Ramos (cell line): ENCODE results near the gene LYAR.

Source experiments
- in situ Hi-C: fragments of 300-500 bp; cut with MboI; formaldehyde crosslinking; loops from one replicate; pipeline ENCODE4 v1.14.3; 2022; ENCODE audit warnings: low sequenced_read_pairs; ENCODE audit not compliant: unreplicated experiment

The LYAR gene, protein sequence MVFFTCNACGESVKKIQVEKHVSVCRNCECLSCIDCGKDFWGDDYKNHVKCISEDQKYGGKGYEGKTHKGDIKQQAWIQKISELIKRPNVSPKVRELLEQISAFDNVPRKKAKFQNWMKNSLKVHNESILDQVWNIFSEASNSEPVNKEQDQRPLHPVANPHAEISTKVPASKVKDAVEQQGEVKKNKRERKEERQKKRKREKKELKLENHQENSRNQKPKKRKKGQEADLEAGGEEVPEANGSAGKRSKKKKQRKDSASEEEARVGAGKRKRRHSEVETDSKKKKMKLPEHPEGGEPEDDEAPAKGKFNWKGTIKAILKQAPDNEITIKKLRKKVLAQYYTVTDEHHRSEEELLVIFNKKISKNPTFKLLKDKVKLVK

DNA sequence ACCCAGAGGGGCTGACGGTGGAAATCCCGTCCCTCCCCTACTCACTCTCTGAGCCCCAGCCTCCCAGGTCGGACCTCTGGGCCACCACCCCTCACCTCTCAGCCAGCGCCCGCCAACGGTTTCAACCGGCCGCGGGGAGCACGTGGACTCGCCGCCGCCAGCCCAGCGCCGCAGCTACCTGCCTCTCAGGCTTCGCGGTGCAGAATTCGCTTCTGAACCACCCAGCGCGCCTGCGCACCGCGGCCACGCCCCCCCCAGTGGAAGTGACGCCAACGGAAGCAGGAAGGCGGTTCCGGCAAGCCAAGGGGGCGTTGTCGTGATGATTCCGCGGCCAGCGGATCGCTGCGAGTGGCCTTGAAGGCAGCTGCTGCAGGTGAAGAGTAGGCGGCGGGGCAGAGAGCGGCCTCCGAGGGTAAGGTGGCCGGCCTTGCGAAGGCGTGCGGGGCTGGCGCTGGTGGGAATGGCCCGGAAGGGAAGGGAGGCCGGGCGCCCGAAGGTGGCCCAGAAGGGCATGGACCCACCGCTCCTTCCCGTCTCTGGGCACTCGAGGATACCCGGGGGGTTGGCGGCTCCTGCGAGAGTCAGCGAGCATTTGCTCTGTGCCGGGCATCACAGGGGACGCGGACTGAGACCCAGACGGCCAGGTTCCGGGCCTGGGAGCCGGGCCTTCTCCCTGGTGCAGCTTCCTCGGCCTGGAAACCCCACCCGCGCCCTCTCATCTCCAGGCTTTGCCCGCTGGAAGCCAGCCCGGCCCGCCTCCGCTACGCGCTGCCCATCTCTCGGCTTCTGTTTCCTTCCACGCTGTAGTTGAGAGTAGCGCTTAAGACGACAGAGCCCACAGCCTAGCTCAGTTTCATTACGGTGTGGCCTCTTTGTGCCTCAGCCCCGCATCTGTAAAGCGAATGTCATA is at the start of gene LYAR, which contains the start of gene ZBTB49:
Gene LYAR, minus strand, starts transcription at position 214 of the 910 bp plus-strand sequence. CDS start 6,412 bp downstream, outside the sequence.
Gene ZBTB49, plus strand, starts transcription at position 311 of the 910 bp plus-strand sequence. CDS start 9,695 bp downstream, outside the sequence.
- in situ Hi-C loops, result no loop called here

DNA sequence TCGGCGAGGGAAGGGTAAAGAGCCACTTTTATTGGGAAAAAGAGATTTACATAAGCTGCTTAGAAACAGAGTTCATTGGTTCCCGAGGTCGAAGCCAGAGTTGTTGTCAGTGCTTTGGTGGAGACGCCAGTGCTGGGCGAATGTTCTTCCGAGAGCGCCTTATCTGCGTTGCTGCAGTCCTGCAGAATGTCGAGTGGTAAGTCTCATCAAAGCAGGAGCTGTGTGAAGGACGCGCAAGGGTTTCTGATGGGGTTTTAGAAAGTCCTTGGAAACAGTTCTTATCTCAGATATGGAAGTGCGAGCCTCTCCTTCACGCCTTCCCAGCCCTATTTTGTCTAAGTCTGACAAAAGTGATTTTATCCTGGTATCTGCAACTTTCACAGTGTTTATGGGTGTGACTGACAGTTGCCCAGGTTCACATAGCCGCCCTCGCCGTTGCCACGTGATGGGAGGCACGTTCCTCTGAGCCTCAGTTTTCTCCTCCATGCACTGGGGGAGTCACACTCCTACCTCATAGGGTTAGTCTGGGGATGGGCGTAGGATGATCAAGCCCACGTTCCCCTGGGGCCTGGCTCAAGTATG is 49.6 kb upstream of the LYAR start:
- in situ Hi-C loops, result loop anchor here (5.0 kb wide), 1 partner anchor 87 kb away; no protein-coding TSS in a partner anchor

DNA sequence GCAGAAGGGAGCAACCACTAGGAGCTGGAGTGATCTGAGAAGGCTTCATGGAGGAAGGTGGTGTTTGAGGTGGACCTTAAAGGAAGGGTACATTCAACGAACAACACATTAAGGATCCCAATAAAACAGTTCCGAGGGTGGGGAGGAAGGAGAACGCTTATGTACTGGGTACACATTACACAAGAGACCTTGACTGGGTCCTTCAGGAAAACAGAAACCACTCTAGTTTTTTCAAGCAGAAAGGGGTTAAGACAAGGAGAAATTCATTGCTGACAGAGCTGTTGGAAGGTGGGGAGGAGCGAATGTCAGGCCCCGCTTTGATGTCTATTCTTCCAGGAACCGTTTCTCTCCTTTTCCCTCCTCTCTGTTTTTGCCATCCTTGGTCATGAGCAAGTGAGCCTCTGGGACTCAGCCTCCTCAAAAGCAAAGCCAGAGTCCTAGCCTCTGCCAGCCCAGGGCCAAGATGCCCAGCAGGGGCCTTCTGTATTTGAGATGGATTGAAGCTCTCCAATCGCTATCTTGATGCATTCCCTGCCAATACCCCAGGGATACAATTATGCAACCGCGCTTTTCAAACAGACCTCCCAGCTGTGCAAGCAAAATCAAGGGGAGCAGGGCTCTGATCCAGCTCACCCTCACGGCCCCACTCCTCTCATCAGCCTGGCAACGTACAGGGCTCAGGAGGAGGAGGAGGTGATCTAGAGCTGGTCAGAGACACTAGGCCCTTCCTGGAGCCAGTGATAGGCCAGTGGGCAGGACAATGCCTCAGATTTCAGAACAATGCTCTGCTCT is 48.5 kb upstream of the LYAR start:
- in situ Hi-C loops, result loop anchor here (5.0 kb wide), 1 partner anchor 86 kb away; no protein-coding TSS in a partner anchor

DNA sequence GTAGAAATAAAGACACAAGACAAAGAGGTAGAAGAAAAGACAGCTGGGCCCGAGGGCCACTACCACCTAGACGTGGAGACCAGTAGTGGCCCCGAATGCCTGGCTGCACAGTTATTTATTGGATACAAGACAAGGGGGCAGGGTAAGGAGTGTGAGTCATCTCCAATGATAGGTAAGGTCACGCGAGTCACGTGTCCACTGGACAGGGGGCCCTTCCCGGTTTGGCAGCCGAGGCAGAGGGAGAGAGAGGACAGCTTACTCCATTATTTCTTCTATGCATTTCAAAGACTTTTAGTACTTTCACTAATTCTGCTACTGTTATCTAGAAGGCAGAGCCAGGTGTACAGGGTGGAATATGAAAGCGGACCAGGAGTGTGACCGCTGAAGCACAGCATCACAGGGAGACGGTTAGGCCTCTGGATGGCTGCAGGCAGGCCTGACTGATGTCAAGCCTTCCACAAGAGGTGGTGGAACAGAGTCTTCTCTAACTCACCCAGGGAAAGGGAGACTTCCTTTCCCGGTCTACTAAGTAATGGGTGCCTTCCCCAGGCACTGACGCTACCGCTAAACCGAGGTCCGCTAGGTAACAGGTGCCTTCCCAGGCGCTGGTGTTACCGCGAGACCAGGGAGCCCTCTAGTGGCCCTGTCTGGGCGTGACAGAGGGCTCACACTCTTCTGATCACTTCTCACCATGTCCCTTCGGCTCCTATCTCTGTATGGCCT is 45.0 kb upstream of the LYAR start:
- in situ Hi-C loops, result loop anchor here (5.0 kb wide), 1 partner anchor 83 kb away; no protein-coding TSS in a partner anchor

DNA sequence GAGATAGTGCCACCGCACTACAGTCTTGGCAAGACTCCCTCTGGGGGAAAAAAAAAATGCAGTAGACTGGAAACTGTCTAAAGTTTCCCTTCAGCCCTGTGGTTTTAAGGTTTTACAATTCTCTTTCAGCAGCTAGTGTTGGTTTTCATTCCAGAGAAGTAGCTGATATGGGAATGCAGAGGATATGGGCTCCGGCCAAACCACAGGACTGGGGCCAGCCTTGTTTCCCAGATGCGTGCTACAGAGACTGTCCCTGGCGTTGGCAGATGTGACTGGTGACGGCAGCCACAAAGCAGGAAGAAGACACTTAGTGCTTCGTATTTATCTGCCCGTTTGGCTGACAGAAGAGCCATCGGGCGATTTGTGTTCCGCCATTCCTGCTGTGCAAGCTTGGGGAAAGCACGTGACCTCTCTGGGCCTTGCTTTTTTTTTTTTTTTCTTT is 43.3 kb upstream of the LYAR start:
- in situ Hi-C loops, result no loop called here

DNA sequence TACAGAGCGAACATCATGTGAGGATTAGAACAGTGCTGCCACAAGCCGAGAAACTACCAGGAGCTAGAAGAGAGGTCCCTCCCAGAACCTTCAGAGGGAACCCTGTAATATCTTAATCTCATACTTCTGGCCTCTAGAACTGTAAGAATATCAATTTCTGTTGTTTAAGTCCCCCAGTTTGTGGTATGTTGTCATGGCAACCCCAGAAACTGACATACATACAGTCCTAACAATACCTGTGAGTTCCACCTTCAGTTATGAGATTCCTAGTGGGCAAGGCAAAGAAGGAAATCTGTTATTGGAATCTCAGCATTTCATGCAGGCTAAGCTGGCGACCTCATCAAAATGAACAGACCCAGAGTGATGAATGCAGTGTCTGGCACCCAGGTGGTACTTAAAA is 42.6 kb upstream of the LYAR start:
- in situ Hi-C loops, result no loop called here

DNA sequence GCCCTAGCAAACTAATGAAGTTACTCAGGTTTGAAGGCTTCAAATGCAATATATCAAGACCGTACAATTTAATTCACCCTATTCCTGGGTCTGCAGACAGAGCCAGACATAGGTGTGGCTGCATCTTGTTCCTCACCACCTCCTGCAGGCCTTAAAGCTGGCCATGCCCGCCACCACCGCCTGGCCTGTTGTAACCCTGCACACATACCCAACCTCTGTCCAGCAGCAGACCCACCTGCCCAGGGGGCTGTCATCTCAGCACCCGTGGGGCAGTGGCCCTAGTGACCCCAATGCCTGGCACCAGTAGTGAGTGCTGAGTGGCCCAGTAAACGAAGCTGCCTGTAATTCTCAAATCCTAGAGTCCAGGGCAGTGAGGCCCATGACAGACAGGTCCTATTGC is 40.8 kb upstream of the LYAR start:
- in situ Hi-C loops, result no loop called here

DNA sequence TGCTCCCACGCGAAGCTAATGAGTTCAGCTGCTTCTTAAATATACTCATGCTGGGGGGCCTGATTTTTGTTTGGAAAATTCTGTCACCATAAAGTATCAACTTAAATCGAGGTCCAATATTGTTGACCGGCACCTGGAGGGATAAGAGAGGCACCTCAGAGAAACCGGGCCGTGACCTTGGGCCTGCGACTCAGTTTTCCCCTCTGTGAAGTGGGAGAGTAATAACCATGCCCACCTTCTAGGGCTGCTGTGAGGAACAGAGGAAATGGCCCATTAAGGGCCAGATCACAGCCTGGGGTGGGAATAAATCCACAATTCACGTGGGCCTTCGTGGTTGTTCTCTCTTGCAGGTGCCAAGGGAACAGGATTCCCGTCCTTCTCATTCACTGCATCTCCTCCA is 39.5 kb upstream of the LYAR start:
- in situ Hi-C loops, result no loop called here

DNA sequence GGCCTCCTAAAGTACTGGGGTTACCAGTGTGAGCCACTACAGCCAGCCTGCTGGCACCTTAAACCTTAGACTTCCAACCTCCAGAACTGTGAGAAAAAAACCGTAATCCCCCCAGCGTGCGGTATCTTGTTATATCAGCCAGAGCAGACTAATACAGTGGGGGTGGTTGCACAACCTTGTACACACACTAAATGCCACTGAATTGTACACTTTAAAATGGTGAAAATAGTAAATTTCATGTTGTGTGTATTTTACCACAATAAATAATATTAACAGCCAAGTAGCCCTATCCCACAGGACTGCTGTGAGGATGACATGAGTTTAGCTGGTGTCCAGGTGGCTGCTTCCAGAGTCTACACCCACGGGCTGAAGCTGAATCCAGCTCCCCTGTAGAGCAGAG is 38.9 kb upstream of the LYAR start:
- in situ Hi-C loops, result no loop called here

DNA sequence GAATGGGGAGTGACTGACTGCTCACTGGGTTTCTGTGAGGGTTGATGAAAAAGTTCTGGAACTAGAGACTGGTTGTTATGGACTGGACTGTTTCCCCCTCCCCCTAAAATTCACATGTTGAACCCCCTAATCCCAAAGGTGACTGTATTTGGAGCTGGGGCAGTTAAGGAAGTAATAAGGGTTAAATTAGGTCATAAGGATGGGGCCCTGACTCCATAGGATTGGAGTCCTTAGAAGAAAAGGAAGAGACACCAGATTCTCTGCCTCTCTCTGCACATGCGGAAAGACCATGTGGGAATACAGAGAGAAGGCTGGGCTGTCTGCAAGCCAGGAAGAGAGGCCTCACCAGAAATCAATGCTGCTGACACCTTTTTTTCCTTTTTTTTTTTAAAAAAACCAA is 38.3 kb upstream of the LYAR start:
- in situ Hi-C loops, result no loop called here

DNA sequence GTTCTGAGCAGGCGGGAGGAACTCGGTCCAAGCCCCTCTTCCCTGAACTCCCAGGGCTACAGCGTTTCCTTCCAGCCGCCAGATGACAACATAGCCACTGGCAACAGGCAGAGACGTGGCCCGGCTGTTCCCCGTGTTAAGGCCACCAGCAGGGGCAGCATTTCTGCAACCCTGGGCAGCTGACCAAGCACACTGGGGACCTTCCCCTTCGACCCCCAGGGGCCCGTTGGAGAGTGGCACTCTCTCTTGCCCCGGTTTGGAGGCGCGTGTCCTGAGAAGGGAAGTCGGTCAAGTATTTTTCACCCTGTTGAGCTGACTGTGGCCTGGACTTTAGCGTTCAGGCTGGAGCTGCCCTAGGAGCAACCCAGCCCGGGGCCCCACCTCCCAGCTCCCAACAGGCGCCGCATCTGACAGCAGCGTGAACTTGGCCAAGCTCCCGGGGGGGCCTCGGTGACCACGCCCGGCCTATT is 37.7 kb upstream of the LYAR start:
- in situ Hi-C loops, result no loop called here

DNA sequence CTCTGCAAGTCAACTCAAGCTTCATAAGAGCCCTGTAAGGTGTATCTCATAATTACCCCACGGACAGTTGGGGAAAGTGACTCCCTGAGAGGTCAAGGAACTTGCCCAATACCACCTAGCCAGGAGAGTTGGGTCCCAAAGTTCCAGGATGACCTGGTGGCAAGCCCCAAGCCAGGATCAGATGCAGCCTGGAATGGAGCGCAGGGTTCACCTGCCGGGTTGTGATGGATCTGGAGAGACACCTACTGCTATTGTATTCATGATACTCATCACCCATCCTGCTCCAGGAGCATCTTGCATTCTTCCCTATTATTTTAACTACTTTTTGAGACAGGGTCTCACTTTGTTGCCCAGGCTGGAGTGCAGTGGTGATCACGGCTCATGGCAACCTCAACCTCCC is 36.2 kb upstream of the LYAR start:
- in situ Hi-C loops, result no loop called here

DNA sequence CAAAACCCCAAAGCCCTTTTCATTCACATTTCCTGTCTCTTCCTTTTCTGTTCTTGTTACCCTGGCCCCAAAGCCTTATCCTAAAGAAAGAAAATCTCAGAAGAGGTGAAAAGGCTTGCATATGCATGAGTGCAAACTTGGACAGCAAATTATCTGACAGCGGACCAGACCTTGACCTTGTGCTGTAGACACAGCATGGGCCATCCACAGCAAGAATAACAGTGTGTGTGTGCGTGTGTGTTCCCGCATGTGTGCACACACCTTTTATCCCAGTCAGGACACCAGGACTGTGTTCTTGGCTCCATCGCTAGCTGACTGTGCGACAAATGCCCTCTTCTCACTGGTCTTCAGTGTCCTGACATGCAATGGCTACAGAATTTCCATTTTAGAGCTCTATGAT is 35.4 kb upstream of the LYAR start:
- in situ Hi-C loops, result no loop called here

DNA sequence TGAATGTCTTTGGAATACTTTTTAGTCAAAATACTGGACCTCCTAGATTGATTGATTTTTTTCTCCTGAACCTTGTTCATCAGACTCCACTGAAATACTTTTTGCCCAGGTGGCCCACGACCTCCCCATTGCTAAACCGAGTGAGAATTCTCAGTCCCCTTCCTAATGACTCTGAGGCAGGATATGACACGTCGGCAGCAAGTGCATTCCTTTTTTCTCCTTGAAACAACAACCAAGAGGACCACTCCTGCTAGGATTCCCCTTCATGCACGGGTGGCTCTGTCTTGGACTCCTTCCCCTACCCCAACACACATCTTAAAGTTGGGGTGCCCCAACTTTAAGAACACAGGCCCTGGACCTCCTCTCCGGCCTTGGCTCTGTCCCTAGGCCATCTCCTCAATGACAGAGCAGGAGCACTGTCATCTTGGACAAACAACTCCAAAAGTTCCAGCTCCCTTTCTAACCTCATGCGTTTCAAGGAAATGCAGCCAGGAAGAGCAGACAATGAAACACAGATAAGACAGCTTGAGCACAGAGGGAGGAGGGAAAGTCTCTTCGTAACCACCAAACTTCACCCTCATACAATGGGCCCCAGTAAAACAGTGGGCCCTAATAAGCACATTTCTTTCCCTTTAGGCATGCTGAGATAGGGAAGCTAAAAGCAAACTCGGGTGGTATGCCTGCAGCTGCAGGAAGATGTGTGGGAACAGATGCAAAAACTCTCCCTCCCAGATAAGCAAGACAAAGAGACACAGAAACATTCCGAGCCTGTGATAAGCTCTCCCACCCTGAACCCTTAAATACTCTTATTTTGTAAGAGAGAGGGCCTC is 34.0 kb upstream of the LYAR start:
- in situ Hi-C loops, result no loop called here

DNA sequence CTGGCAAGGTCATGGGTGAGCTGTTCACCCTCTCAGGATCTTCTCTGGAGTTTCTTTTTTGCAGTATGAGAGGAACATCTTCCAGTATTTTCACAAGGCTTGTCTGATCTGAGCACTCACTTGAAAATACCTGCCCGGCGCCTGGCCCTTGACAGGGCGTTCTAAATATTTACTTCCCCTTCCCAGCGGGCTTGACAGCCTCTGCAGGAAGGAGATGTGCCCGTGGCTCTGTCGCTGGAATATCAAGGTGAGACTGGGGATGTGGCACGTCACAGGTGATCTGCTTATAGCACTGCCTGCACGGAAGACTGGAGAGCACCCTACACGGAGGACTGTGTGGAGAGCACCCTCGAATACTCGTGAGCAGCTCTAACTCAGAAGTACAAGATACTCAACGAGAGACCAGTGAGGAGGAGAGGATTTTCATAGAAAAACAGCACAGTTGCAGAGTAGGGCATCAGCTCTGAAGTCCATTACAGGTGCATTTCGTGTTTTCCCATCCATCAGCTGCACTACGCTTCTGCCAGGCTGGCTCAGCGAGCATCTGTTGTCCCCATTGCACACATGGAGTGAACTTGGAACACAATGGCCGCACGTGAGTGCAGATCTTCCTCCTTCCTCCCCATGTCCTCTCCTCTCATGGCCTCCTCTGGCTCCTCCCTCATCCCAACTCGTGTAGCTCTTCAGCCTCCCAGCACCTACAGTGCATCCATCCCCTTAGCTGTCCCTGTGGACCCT is 32.2 kb upstream of the LYAR start:
- in situ Hi-C loops, result no loop called here

DNA sequence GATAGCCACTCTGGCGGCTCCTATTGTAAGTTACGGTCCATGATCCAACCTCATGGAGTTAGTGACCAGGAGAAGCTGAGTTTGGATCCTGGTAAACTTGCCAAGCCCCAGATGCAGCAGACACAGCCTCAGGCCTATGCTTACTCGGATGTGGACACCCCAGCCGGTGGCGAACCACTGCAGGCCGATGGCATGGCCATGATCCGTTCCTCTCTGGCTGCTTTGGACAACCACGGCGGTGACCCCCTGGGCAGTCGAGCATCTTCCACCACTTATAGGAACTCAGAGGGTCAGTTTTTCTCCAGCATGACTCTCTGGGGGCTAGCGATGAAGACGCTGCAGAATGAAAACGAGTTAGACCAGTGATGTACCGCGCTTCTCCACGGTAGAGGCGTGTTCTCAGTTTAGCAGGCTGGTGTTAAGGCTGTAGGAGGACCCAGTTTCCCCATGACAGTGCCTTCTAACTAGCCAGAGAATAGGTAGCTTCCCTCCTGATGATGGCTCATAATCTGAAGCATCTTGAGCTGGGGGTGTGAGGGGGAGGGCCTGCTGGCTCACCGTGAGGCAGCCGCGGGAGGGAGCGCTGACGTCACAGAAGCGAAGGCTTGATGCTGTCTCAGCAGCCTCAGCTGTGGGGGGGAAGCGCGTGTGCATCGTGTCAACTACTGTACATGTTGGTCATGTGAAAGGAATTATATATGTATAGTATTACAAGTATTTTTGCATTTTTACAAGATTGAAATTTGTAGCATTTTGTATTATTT is 31.2 kb upstream of the LYAR start:
- in situ Hi-C loops, result no loop called here

DNA sequence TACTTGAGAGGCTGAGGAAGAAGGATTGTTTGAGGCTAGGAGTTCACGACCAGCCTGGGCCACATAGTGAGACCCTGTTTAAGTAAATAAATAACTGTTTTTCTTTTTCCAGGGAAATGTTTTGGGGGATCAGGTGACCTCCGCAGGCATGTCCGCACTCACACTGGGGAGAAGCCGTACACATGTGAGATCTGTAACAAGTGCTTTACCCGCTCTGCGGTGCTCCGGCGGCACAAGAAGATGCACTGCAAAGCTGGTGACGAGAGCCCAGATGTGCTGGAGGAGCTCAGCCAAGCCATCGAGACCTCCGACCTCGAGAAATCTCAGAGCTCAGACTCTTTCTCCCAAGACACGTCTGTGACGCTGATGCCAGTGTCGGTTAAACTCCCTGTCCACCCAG is 30.6 kb upstream of the LYAR start:
- in situ Hi-C loops, result no loop called here
